ENCODE data around the gene KREMEN1.

DNA sequence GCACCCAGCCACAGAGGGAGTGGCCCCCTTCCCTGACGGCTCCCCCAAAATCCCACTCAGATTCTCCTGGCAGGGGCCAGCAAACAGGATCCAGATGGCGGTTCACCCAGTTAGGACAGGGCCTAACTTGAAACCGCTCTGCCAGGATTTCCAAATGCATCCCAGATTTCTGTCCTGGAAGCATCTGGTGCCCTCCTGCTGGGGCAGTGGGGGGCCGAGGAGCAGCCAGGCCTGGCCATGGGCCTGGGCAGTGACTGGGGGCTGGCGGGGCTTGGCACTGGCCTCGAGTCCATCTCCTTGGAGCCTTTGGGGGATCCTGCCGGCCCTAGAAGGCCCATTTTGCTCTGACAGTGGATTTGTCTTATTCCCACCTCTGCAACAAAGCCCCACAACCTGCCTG, 115.0 kb downstream of the KREMEN1 start:
- TF ChIP-seq POLR2A (IDR thresholded peaks at IDR 0.05; ENCODE audit: low read length) (no peak), GATA1 (IDR thresholded peaks at IDR 0.05; ENCODE audit: low read depth, low read length) (no peak)

Data from erythroblast (primary cell).